GM19468 (cell line): Measurements from ENCODE around the gene GCSAM.

Experiments
- ATAC-seq: cut with Tn5 transposase; IDR thresholded peaks from one replicate; pipeline ENCODE4 v1.9.1; 2021; ENCODE audit warnings: mild to moderate bottlenecking, moderate library complexity, moderate number of reproducible peaks; ENCODE audit not compliant: unreplicated experiment; ENCODE audit errors: extremely low read depth

Gene GCSAM

DNA sequence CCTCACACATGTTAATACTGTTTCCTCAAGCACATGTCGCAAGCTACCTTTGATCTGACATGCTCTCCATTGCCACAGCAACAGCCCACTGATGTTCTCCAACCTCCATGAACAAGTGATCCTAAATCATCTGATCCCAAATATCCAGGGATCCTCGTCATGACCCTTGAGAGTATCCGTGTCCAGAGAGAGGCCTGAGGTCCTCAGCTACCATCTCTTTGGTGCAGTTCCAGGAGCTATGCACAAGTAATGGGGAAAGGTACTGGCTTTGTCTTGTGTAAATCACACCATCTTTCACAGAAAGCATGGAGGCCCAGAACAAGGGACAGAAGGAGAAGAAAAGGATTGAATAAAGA is 2.4 kb downstream of the GCSAM start:
- no peak for ATAC-seq

DNA sequence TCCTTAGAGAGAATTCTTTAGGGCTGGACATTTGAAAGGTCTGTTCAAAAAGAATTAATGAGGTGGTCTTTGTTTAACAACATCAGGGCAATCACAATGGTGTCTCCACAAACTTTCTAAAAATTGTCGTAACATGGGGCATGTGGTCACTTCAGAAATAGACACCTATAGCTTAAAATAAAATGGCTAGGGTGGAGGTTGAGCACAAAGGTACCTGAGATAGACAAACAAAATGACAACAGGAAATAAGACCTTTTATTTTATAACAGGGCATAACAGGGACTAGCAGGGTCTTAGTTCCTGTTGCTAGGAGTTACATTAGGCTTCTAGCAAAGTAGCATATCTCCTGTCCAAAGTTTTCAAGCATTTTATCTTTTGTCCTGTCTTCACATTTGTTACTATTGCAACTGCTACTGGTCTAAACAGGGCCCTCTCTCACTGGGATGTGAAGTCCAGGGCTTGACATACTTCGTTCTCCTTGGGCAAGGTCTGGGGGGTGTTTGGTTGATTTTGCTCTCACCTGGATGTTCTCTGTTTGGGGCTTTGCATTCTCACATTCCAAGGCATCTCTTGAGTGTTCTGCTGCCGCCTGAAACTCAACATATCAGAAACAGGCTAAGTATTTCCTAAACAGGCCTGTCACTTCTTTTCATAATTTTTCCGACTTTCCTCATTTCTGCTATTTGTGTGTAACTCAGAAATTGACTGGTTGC is 3.0 kb downstream of the GCSAM start:
- ATAC-seq: no peak

DNA sequence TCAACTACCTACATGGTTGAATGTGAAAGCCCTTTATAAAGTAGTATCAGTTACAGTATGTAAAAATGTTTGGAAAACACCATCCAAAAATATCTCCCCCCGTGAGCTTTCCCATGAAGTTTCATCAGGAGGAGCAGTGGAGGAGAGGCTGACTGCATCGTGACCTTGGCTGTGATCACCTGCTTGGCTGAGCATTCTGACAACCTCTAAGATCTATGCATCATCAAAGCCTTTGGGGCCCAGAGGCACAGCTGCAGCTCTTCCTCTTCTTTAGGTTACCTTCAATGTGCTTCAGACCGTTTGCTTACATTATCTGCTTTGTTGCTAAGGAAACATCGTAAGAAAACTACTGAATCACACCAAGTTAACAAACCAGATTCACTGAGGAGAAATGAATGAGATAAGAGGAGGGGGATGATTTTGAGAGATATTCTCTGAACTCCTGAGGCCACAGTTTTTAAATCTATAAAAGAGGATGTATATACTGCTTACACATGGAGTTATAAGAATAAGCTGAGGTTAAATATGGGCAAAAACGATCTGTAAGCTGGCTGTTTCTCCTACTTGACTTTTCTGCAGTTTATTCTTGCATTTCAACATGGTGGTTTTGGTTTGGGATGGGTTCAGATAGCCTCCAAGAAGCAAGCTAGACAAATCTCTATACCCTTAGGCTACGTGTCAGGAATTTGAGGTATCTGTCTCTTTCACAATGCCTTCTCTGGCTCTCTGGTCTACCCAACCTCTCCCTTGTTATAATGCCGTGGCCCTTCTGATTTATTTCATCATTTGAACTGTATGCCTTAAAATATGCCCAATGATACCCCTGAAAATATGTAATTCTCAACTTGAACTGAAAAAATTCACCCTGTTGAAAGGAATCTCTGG is 4.0 kb downstream of the GCSAM start:
- no peak for ATAC-seq

DNA sequence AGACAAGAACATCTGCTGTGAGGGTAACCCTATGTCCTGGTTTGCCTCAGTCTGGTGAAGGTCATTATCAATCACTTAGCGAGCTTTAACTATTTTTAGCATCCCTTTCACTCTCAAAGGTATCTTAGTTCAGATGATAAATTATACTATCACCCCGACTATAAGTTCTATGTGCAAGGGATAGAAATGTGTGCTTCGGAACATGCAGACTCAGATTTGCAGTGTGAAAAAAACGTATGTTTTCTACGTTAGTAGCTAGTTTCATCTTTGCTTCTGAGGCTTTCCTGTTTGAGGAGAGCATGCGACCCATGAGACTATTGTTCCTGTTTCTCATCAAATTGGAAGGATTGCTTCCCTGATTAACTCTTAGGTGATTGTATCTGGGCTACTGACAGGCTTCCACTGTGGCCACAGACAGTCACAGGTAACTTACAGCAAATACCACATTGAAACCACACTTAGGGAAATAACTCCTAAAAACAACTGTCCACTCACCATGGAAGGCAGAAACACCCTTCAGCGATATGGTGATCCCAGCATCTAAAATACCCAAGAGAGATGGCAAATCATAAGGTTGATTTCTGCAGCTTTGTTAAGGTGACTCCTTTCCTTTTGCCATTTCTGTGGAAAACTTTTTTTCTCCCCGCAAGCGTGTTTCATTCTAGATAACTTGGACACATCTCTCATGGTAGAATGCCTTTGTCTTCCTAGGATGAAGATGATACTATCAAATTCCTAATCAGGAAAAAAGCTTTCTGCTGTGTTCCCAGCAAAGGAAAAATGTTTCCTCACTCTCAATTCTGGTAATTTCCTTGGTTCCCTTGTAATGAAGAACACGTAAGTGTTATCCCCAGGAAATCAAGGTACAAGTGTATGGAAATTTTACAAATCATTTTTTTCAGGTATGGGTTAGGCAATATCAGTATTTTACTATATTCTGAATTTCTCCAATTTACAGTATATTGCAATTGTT is 5.2 kb downstream of the GCSAM start:
- no peak for ATAC-seq

- no peak for ATAC-seq
Observed at GRCh38 chr3:112126511-112126911, 6.5 kb downstream of the GCSAM start.

DNA sequence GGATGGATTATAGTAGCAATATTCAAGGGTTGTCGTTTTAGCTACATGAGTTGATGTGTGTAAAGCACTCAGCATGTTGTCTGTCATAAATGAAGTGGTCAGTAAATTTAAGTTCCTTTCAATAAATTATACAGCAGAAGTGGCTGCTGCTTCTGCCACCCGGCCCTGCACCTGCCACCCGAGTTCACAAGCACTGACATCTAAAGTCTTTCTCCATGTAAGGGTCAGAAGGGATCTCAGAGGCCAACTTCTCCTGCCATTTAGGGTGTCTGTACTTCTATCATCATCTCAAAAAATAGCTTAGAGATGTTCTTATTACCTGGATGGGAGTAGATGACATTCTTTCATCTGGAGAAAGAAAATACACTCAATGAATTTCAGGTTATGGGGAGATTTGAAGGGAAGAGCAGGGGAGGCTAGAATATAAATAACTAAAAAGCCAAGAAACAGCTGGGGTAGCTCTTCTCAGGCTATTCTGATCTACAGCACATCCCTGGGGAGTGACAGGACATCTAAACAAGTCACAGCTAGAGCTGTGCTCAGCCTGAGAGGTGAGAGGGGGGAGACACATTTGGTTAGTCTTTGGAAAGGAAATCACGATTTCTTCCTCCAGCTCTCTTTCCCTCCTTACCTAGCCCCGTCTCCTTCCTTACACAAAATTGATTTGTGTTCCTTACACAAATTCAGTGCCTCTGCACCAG is 8.0 kb downstream of the GCSAM start:
- no peak for ATAC-seq

GRCh38 chr3:112123548-112123947 is 9.5 kb downstream of the GCSAM start:
- ATAC-seq: no peak

DNA sequence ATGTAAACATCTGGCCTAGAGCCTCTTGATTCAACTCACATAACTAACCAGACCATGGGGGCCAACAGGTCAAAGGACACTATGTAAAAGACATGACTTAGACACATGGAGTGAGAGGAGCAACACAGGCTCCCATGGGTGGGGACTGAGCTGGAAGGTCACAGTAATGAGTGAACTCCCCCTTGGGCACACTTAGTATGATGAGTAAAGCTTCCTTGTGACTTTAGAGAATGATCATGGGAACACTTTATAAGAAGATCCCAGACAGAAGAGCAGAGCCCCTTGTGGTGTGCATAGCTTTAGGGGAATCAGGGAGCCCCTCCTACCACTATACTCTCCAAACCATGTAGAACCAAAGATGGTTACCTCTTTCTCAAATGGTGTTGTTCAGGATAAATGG is 10.2 kb downstream of the GCSAM start:
- ATAC-seq: no peak

GRCh38 chr3:112121577-112122547 is 11.2 kb downstream of the GCSAM start:
- no peak for ATAC-seq

- no peak for ATAC-seq
Observed at GRCh38 chr3:112119962-112120836, 12.8 kb downstream of the GCSAM start.

DNA sequence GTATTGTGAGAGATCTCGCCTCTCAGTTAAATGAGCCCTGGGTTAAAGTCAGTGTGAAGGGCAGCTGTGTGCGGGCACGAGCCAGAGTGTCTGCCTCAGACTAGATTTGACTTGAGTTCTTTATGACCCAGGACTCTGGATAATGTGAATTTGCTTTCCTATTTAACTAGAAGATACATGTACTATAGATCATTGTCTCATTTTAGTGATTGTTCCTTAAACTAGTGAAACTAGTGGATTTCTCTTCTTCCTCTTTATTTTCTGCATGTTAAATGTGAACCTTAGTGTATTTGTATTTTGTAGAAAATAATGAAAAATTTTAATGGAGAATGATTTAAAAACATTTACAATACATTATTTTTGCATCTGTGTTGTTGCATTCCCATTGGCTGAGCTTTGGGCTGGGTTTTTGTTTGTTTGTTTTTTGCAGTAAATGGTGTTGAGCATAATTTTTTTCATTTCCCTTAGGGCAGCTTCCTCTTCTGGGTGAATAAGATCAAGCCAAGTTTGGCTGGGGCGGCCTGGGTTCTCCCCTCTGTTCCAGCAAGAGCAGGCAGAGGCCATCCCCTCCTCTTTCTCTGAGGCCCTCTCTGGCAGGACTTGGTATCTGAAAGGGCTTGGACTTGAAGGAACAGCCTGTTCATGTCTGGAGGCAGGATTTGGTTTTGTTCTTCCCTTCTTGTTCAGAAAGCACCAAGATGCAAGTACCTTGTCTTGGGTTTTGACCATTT is 15.0 kb downstream of the GCSAM start:
- ATAC-seq: no peak

- ATAC-seq: no peak
Observed at GRCh38 chr3:112117415-112117814, 15.6 kb downstream of the GCSAM start.

GRCh38 chr3:112116748-112117186 is 16.3 kb downstream of the GCSAM start:
- ATAC-seq: no peak

GRCh38 chr3:112115806-112116383 is 17.2 kb downstream of the GCSAM start:
- ATAC-seq: no peak

- ATAC-seq: no peak
Observed at GRCh38 chr3:112115161-112115739, 17.8 kb downstream of the GCSAM start.

DNA sequence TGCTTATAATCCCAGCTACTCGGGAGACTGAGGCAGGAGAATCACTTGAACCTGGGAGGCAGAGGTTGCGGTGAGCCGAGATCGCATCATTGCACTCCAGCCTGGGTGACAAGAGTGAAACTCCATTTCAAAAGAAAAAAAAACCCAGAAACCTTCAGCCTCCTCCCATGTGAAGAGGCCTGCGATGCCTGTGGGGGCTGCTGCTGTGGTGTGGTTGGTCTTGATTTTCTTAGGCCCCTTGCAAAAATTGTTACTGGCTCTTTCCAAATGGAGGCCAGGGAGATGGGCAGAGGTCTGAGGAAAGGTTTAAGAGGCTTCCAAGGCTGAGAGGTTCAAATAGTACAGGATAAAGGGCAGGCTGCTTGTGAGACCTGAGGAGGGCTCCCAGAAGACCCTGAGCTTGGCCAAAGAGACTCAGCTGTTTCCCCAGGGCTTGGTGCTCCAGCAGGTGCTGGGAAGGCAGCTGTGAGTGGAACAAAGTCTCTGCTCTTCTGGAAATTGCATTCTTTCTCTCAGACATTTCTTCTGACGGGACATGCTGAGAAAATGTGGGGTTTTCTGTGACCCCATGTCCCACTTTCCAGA is 18.4 kb downstream of the GCSAM start:
- ATAC-seq: no peak
